Measurements from ENCODE around the gene NAPEPLD.
"Not testable (repeated sequence)": the region's sequence is repeated elsewhere in the genome, so short reads cannot be mapped to it uniquely, and the experiment has no call there.

DNA sequence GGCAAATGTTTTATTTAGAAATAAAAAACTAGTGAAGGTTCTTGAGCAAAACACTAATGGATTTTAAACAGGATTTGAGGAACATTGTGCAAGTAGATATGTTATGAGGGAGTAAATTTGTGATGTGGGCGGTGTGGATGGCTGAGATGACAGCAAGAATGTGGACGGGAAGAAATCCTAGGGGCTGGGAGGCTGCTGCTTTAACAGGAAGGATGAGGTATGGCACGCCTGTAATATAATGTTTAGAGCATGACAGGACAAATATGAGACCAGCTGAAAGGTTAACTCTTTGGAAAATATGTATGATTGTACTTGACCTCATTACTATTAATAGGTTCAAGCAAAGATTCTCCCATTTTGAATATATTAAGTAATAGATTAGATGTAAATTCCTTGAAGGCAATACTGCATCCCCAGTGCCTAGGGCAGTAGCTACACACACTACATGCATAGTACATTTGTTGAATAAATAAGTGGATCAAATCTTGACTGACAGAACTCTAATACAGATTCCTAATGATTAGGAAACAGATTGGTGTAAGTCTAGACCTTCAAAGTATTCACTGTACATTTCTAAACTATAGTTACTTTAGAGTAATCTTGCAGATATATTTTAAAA, 13.2 kb upstream of the NAPEPLD start:
- TF ChIP-seq, protein P1, sequence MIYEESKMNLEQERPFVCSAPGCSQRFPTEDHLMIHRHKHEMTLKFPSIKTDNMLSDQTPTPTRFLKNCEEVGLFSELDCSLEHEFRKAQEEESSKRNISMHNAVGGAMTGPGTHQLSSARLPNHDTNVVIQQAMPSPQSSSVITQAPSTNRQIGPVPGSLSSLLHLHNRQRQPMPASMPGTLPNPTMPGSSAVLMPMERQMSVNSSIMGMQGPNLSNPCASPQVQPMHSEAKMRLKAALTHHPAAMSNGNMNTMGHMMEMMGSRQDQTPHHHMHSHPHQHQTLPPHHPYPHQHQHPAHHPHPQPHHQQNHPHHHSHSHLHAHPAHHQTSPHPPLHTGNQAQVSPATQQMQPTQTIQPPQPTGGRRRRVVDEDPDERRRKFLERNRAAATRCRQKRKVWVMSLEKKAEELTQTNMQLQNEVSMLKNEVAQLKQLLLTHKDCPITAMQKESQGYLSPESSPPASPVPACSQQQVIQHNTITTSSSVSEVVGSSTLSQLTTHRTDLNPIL (CRISPR knock-in tag; IDR thresholded peaks at IDR 0.05; ENCODE audit: low read depth), result not testable (repeated sequence)
- TF ChIP-seq ZFP30 (CRISPR knock-in tag; IDR thresholded peaks at IDR 0.05); TCF4 (CRISPR knock-in tag; IDR thresholded peaks at IDR 0.05; ENCODE audit: borderline replicate concordance); ARNTL (CRISPR knock-in tag; IDR thresholded peaks at IDR 0.05; ENCODE audit: borderline replicate concordance, low read depth); RARB (CRISPR knock-in tag; IDR thresholded peaks at IDR 0.05); CSDC2 (CRISPR knock-in tag; IDR thresholded peaks at IDR 0.05); GLIS3 (CRISPR knock-in tag; IDR thresholded peaks at IDR 0.05): not testable (repeated sequence)
- TF ChIP-seq, protein P2, sequence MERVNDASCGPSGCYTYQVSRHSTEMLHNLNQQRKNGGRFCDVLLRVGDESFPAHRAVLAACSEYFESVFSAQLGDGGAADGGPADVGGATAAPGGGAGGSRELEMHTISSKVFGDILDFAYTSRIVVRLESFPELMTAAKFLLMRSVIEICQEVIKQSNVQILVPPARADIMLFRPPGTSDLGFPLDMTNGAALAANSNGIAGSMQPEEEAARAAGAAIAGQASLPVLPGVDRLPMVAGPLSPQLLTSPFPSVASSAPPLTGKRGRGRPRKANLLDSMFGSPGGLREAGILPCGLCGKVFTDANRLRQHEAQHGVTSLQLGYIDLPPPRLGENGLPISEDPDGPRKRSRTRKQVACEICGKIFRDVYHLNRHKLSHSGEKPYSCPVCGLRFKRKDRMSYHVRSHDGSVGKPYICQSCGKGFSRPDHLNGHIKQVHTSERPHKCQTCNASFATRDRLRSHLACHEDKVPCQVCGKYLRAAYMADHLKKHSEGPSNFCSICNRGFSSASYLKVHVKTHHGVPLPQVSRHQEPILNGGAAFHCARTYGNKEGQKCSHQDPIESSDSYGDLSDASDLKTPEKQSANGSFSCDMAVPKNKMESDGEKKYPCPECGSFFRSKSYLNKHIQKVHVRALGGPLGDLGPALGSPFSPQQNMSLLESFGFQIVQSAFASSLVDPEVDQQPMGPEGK (CRISPR knock-in tag; IDR thresholded peaks at IDR 0.05; ENCODE audit: borderline replicate concordance), result not testable (repeated sequence)
- TF ChIP-seq, protein P3, sequence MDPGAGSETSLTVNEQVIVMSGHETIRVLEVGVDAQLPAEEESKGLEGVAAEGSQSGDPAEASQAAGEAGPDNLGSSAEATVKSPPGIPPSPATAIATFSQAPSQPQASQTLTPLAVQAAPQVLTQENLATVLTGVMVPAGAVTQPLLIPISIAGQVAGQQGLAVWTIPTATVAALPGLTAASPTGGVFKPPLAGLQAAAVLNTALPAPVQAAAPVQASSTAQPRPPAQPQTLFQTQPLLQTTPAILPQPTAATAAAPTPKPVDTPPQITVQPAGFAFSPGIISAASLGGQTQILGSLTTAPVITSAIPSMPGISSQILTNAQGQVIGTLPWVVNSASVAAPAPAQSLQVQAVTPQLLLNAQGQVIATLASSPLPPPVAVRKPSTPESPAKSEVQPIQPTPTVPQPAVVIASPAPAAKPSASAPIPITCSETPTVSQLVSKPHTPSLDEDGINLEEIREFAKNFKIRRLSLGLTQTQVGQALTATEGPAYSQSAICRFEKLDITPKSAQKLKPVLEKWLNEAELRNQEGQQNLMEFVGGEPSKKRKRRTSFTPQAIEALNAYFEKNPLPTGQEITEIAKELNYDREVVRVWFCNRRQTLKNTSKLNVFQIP (CRISPR knock-in tag; IDR thresholded peaks at IDR 0.05; ENCODE audit: borderline replicate concordance, low read depth), result not testable (repeated sequence)
